CD8-positive, alpha-beta memory T cell (primary cell): ENCODE results near the gene DIO3. TPM values are rescaled to one million over a fixed set of nuclear protein-coding genes. Genes with fewer than 3 reads are reported as not detected.

Source experiments
- polyA plus RNA-seq: library from polyadenylated mRNA; unstranded; fragments of 300-500 nt; fragmentation: Illumina TruSeq; gene quantifications from one replicate; pipeline ENCODE4 v1.2.3, GENCODE V29; 2021
- total RNA-seq, 2 experiments: library from RNA; stranded (reverse); gene quantifications; one replicate each; pipeline ENCODE4 v1.2.3, GENCODE V29; 2021

The DIO3 gene
- total and polyA plus RNA-seq, 3 experiments from 2014 or later: not detected

Other genes starting within 250 kb of the DIO3 start
- gene PPP2R5C, start 200.2 kb downstream of the DIO3 start, total RNA-seq: 100 to 1,000 TPM; 278 to 307 TPM
- gene PPP2R5C, start 200.2 kb downstream of the DIO3 start, polyA plus RNA-seq: 342 TPM